ENCODE results near the gene TRAK1. TPM values are rescaled to one million over a fixed set of nuclear protein-coding genes. Genes with fewer than 3 reads are reported as not detected.

Gene TRAK1
- total RNA-seq, 1 donor from 2014 or later = 33.0 TPM

DNA sequence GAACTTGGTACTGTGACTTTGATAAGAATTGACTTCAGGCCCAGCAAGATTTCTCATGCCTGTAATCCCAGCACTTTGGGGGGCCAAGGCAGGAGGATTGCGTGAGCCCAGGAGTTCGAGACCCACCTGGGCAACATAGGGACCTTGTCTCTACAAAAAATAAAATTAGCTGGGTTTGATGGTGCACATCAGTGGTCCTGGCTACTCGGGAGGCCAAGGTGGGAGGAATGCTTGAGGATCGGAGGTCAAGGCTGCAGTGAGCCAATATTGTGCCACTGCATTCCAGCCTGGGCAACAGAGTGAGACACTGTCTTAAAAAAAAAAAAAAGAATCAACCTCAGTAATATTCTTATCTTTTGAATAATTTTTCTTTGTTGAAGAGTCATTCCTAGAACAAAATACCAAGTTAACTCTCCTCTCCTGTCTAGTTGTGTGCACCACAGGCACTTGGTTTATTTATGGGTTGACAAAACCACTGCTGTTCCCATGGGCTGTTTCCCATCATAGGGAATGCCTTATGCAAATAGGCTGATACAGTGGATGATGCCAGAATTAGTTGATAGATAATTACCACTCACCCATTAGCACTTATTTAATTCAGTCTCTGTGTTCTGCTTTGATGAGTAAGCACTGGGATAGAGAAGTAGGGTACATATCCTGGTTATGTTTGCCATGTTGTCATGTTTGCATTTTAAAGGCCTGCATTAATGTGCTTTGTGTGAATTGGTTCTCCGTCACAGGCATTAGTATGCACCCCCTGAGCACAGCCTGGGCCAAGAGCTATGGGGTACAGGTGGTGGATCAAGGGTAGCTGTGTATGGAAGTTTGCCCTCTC, 32.9 kb downstream of the TRAK1 start:
- DNase-seq (ENCODE audit: low read depth in 2 of 2) = no peak

DNA sequence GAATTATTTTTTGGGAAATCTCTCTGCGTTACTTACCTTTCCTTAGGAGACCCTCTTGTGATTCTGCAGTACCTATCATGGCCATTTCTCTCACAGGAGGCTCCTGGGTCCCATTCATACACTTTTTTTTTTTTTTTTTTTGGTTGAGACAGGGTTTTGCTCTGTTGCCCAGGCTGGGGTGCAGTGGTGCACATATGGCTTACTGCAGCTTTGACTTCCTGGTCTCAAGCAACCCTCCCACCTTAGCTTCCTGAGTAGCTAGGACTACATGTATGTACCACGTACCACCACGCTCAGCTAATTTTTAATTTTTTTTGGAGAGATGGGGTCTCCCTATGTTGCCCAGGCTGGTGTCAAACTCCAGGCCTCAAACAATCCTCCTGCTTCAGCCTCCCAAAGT, 36.1 kb downstream of the TRAK1 start:
- DNase-seq (ENCODE audit: low read depth in 2 of 2) = no peak

DNA sequence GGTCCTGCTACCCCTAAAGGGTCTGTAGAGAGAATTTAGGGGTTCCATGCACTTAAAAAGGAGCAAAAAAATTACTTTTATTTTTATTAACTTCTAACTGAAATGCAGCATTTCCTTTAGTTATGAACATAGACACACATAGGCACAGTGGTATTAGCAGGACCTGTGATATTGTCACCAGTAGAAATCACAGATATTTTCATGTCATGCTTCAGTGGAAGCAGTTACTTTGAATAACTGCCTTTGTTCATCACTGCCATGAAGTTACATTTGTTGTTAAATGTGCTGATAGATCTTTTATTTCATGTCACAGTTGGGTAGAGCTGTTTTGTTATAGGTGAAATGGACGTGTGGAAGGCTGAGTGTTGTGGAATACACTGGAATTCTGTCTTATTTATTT, 37.4 kb downstream of the TRAK1 start:
- no peak for DNase-seq (ENCODE audit: low read depth in 2 of 2)

DNA sequence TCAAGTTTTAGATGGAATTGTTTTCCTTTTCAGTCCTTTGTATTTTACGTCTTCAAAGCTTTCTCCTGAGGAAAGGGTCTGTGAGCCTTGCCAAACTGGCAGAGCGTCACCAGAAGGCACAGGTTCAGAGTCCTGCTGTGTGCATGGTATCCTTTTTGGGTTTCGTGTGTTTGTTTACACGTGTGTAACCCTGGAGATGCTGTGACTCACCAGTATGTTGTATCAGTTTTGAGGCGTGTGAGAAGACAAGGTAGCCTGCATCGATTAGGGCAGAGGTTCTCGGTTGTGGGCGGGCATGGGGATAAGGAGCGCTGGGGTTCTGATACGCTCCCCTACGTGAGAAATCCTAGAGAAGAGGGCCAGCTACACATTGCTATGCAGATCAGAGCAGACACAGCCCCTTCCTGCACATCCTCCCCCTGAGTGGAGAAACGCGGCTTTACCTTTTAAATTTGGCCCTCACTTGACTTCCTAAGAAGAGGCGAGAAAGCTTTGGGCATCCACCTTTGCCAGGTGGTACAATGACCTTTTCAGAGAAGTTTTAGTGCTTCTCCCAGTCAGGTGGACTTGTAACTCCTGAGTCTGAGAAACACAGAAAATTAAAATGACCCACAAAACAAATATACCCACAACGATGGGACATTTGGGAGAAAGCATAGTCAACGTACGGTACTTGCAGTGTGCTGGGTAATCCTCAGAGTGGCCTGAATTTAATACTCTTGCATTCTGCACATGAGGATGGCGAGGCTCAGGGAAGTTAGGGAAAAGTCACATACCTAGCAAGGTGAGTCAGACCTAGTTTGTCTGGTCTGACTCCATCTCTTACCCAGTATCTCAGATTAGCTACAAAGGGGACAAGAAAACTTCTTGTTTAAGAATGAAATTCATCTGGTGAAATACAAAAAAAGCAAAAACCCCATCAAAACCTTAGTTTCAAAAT, 38.1 kb downstream of the TRAK1 start:
- DNase-seq (ENCODE audit: low read depth in 2 of 2) = no peak

DNA sequence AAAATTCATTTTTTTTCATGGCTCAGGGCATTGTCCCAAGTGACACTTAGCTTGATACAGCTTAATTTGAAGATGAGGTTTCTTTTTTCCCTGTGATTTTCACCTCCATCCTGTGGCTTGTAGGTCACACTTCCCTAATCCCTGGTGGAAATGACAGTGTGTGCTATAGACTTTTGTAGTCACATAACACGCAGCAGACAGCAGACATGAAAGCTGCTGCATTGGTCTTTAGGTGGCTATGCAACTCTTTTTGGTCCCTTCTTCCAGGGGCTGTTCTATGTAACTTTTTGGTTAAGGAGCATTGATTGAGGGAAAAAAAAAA, 38.8 kb downstream of the TRAK1 start:
- DNase-seq (ENCODE audit: low read depth in 2 of 2) = no peak

DNA sequence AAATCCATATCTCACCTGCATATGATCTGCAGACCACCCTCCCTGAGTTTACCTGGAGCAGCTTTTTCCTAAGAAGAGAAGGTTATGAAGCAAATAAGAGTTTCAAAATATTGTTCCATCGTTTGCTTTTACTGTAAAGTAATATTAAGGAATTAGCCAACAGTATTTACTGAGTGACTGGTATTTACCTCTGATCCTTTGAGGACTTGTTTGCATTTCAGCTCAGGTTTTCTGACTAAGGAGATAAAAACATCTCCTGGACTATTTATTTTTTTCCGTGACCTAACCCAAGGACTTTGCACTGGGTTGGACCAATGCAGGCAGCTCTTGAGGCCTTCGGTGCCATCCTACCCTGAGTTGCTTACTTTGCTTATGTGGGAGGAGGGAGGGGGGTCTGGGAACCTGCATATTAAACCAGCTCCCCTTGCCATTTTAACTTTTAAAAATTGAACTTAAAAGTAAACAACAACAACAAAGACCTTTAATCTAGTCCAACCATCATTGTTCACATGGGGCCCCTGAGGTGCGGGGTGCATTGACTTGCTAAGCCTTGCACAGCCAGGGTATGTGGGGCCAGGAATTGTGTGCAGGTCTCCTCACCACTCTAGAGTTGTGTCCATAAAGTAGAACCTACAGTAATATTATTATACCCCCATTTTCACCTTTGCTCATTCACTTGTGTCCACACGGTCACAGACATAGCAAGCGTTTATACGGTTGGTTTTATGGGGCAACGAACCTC, 39.3 kb downstream of the TRAK1 start:
- no peak for DNase-seq (ENCODE audit: low read depth in 2 of 2)

DNA sequence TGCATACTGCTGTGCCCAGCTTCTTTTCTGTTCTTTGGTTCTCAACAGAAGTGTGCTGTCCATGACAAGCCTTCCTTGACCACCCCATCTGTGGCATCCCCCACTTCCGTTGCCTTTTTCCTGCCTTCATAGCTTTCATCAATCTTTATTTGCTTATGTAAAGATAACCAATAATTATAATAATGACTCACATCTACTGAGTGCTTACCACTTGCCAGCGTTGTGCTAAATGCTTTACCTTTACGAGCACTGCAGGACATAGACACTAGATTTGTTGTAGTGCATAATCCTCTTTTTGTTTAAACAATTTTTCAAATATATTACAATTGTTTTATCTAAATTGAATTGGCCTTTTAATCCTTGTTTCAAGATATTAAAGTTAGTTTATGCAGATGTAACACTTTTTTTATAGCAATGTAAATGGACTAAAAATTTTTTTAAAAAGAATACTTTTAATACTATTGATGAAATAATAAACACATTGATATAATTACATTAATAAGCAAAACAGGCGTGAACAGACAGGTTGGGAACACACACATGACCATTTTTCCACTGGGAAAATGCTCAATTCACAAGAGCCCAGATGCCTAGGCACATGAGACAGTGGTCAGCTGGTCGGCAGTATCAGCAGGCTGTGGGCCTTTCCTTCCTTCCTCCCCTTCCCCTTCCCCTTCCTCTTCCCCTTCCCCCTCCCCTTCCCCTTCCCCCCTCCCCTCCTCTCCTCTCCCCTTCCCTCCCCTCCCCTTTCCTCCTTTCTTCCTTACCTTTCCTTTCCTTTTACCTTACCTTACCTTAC, 42.5 kb downstream of the TRAK1 start:
- DNase-seq (ENCODE audit: low read depth in 2 of 2) = no peak

DNA sequence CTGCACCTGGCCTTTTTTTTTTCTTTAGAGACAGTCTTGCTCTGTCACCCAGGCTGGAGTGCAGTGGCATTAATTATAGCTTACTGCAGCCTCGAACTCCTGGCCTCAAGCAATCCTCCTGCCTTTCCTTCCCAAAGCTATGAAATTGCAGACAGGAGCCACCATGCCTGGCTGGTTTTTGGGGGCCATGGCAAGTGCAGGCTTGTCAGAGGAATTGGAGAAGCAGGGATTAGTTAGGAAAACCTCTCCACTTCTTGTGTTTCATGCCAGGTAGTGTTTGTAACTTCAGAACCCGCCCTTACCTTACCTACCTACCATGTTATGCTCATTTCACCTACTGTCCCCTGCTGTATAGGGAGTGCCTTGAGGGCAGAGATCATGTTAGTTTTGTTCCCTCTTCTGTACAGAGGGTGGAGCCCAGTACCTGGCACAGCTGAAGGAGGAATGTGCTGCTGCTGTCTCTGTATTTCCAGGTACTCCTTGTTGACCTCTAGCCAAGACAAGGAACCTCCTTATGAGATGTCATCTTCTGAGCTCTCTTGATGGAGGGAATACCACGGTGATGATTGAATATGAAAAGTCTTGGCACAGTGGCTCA, 43.8 kb downstream of the TRAK1 start:
- DNase-seq (ENCODE audit: low read depth in 2 of 2) = no peak

DNA sequence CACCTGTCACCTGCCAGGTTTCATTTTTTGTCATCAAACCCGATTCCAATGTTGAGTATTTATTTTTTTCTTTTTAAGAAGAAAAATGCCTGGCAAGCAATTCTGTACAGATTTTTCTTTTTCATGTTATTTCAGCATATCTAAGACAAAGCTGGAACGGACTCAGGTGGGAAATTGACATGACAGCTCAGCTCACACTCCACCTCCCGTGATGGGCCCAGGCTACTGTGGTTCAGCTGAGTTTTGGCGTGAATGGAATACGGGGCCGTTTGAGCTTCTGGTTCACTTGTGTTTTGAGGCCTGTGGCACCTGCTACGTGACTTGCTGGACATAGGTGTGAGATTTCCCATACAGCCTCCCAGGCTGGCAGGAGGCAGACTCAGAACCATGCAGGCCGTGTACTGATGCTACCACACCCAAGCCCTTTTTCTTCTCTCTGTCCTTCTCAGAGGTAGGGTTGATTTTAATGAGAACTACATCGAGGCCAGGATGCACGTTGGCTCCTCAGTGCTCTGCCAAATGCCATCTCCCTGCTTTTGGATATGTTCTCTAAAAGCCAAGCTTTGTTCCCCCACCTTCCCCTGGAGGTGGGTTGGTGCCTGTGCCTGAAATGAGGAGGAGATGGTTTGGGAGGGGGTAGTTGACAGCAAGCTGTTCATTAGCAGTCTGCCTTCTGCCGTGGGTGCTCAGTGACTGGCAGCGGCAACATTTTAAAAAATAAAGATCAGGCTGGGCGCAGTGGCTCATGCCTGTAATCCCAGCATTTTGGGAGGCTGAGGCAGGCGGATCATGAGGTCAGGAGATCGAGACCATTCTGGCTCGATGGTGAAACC, 48.7 kb downstream of the TRAK1 start:
- no peak for DNase-seq (ENCODE audit: low read depth in 2 of 2)

DNA sequence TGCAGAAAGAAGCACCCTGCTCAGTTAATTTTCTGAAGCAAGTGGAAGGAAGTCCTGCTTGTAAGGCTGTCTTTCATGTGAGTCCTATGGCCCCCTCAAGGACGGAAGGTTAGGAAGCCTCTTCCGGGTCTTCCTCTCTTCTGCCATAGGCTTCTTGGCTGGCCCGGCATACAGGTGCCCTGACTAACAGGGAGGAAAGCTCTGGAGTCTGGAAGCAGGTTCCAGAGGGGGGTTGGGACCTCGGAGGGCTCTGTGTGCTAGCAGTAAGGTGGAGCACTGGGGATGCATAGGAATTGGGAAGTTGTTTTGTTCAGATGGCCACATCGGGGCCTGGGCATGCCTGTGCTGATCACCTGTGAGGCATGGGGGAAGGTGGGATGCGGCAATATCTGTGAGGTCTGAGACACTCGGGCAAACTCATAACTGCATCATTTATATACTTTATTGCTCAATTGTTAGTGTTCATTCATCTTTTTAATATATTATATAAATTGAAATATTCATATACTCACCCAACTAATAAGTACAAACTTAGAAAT, 49.6 kb downstream of the TRAK1 start:
- no peak for DNase-seq (ENCODE audit: low read depth in 2 of 2)

DNA sequence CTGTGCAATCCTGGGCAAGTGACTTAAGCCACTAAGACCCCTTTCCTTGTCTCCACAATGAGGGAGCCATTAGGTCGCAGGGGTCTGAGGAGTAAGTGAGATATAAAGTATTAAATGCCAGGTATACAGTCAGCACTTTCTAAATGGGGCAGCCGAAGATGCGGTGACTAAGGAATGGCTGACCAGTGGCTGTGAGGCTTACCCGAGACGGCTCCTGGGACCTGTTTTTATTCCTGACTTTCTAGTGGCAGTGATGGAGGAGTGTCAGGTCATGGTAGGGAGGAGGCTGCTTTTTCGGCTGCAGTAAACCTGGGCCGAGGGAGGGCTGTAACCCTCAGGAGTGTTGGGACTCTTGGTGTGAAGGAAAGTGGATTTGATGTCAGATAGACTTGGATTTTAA, 52.3 kb downstream of the TRAK1 start:
- DNase-seq (ENCODE audit: low read depth in 2 of 2) = no peak

DNA sequence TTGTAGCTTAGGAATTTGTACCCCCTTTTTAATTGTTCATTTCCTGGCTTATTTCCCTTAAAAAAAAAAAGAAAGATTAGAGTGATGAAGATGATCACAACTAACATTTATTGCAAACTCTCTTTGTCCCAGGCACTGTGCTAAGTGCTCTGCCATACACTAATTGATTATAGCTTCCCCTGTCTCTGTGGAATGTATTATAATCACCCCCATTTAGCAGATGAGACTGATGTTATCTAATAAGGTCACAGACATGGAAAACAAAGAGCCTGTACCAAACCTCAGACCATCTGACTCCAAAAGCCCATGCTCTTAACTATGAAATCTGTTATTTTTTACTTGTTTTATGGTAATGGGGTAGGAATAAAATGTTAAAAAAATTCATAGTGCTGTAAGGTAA, 53.1 kb downstream of the TRAK1 start:
- DNase-seq (ENCODE audit: low read depth in 2 of 2) = no peak

DNA sequence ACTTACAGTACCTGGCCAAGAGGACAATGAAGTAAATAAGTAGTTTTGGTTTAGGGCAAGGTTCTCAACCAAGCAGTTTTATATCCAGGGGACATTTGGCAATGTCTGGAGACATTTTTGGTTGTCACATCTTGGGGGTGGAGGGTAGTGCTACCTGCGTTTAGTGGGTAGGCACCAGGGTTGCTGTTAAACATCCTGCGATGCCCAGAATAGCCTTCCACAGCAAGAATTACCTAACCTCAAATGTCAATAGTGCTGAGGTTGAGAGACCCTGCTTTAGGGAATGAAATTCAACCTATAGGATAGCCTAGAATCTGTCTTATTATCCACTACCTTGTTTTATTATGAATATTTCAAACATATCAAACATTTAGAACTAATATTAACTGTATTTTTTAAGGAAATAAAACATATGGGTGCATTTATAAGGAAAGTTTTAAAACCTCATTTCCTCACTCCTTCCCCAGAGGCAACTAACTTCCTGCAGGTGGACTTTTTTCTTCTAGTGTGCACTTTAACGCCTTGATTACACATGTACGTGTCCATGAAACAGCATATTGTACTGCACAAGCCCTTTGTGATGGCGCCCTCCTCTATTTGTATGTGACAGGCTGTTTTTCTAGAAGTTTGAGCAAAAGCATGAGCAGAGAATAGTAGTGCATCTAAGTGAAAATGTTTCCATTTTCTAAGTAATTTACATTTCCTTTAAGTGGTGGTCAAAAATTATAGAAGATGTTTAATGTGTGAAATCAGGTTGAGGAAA, 57.1 kb downstream of the TRAK1 start:
- DNase-seq (ENCODE audit: low read depth in 2 of 2) = no peak

DNA sequence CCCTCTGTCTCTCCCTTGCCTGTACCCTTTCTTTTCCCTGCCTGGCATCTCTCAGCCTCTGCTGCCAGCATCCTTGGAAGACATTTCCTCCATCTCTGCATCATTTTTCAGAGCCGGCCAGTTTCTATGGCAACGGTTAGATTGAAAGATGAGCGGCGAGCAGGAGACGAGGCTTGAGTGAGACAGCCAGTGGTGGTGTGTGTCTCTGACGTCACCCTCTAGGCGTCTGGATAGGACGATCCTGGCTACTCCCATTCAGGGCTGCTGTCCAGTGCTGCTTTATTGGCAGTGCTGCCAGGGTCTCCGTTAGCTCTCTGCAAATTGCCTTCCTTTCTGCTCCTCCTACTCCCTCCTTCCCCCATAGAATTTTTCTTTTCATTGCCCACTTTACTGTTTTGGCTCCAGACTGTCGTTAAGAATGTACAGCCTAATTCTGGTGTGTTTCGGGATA, 57.9 kb downstream of the TRAK1 start:
- DNase-seq (ENCODE audit: low read depth in 2 of 2) = peak; percentile 14 to 82

DNA sequence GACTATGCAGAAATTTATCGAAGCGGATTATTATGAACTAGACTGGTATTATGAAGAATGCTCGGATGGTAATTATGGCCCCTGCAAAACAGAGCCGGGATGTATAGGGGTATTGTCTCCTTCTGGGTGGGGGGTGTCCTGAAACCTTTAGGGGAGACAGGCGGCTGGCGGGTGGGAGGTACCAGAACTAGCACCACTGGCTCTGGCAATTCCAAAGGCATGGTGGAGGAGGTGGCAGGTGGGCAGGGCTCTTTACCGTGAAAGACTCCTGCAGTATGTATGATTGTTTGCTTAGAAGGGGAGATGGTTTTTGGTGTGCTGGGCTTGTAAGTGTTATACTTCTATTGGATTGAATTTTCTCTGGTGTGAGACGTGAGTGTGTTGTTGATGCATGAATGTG, 58.4 kb downstream of the TRAK1 start:
- DNase-seq (ENCODE audit: low read depth in 2 of 2) = no peak

DNA sequence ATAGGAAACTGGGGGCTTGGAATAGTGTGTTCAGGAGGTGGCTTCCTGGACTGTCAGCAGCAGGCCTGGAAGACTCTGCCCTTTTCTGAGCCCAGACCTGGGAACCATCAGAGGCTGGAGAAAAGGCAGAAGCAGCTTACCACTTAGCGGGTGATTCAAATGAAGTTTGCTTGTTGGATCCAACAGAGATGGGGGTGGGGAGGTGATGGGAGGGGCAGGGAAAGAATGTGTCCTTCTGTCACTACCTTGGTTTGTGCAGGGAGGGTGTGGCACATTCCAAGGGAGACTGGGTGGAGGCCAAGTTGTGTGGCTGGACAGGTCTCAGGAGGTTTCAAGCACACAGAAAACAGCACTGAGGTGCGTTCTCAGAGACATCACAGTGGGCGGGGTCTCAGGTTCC, 58.8 kb downstream of the TRAK1 start:
- DNase-seq (ENCODE audit: low read depth in 2 of 2) = no peak

DNA sequence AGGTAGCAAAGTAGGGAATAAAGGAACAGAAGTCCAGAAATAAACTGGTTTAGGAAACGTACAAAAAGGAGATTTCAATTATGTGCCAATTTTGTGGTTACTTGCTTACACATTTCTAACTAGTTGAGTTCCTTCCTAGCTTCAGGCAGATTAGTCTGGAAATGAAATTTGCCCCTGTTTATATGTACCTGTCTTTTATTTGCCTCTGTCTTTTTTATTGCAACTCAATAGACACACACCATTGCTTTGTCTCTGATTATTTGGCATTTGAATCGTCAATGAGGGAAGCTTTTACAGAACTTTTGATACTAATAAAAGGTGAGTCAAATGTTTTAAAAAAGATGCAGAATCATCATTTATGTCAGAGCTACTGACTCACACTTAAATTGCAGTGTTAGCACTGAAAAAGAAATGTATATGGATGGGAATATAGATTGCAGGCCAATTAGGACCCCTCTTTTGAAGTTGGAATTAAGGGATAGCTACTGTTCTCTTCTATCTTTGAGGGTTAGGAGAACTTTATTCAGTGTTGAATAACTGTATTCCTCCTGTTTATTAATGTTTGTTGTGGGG, 60.5 kb downstream of the TRAK1 start:
- DNase-seq (ENCODE audit: low read depth in 2 of 2) = no peak

DNA sequence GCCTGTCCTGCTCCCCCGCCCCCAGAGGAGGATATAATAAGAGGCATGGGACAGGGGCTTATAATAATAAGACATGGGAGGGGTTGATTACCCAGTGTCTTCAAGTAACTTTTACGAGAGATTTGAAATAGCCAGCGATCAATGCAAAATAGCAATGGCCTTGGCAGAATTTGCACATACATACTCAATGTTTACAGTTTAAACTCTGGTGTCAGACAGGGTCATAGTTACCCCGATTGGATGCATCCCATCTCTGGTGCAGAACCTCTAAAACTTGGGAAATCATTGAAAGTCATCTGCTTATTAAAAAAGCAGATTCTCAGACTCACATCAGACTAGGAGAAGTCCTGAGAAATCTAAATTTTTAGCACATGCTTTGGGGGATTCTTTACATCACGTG, 61.0 kb downstream of the TRAK1 start:
- DNase-seq (ENCODE audit: low read depth in 2 of 2) = no peak

DNA sequence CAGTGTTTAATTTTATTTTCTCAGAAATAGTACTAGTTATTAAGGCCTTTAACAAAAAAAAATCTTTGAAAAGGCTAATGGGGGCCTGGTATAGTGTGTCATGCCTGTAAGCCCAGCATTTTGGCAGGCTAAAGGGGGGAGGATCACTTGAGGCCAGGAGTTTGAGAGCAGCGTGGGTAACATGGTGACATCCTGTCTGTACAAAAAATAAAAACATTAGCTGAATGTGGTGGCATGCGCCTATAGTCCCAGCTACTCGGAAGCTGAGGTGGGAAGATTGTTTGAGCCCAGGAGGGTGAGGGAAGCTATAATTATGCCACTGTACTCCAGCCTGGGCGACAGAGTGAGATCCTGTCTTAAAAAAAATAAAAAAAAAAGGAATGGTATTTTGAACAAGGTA, 61.9 kb downstream of the TRAK1 start:
- no peak for DNase-seq (ENCODE audit: low read depth in 2 of 2)
